ENCODE data around the gene PALLD.

PALLD gene

GRCh38 chr4:168472920-168473319 lies 23.9 kb upstream of the PALLD start:
- DNase-seq (ENCODE audit: low read depth): no peak
- TF ChIP-seq, protein P1, sequence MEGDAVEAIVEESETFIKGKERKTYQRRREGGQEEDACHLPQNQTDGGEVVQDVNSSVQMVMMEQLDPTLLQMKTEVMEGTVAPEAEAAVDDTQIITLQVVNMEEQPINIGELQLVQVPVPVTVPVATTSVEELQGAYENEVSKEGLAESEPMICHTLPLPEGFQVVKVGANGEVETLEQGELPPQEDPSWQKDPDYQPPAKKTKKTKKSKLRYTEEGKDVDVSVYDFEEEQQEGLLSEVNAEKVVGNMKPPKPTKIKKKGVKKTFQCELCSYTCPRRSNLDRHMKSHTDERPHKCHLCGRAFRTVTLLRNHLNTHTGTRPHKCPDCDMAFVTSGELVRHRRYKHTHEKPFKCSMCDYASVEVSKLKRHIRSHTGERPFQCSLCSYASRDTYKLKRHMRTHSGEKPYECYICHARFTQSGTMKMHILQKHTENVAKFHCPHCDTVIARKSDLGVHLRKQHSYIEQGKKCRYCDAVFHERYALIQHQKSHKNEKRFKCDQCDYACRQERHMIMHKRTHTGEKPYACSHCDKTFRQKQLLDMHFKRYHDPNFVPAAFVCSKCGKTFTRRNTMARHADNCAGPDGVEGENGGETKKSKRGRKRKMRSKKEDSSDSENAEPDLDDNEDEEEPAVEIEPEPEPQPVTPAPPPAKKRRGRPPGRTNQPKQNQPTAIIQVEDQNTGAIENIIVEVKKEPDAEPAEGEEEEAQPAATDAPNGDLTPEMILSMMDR (conservative IDR thresholded peaks at IDR 0.05; ENCODE audit: low read depth, low read length): no peak
- no peak overlapping the region for H3K4me3 ChIP-seq (ENCODE audit: low read length)

GRCh38 chr4:168474660-168475320 lies 22.1 kb upstream of the PALLD start:
- no peak overlapping the region for H3K4me3 ChIP-seq (ENCODE audit: low read length)
- DNase-seq (ENCODE audit: low read depth): no peak
- TF ChIP-seq, protein P1 (conservative IDR thresholded peaks at IDR 0.05; ENCODE audit: low read depth, low read length): no peak

GRCh38 chr4:168475745-168476144 lies 21.1 kb upstream of the PALLD start:
- no peak for DNase-seq (ENCODE audit: low read depth)
- H3K4me3 ChIP-seq (ENCODE audit: low read length): no peak overlapping the region
- TF ChIP-seq, protein P1 (conservative IDR thresholded peaks at IDR 0.05; ENCODE audit: low read depth, low read length): no peak

- H3K4me3 ChIP-seq (ENCODE audit: low read length): no peak overlapping the region
- TF ChIP-seq, protein P1 (conservative IDR thresholded peaks at IDR 0.05; ENCODE audit: low read depth, low read length): no peak
- no peak for DNase-seq (ENCODE audit: low read depth)
Measured at GRCh38 chr4:168478868-168479267, 18.0 kb upstream of the PALLD start.

DNA sequence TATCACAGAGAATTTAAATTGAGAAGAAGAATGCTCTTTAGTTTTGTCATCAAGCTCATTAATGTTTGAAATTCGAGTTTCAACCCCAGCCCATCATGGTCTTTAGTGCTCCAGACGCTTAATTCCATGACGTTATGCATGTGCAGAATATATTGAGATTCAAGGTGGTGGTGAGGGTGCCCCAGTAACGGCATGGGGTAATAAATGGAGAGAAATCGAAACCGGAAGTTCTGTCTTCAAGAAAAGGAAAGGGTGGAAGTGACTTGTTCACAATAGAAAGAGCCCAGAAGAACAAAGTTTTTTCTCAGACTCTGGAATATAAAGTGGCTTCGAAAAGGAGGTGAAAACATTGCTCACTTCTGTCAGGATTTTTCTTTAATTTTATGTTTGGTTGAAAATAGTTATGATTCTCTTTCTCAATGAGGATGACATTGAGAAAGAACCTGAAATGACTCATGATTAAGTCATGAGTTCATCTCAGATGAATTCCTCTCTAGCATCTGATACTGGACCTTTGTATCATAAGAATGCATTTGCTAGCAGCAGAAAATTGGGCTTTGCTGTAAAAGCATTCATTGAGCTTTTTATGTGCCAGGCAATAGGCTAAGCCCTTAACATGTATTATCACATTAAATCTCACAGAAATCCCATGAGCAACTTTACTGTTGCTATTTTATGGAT lies 15.8 kb upstream of the PALLD start:
- no peak for DNase-seq (ENCODE audit: low read depth)
- peak overlapping the region; percentile 53 for H3K4me3 ChIP-seq (ENCODE audit: low read length)
- TF ChIP-seq, protein P1 (conservative IDR thresholded peaks at IDR 0.05; ENCODE audit: low read depth, low read length): no peak

DNA sequence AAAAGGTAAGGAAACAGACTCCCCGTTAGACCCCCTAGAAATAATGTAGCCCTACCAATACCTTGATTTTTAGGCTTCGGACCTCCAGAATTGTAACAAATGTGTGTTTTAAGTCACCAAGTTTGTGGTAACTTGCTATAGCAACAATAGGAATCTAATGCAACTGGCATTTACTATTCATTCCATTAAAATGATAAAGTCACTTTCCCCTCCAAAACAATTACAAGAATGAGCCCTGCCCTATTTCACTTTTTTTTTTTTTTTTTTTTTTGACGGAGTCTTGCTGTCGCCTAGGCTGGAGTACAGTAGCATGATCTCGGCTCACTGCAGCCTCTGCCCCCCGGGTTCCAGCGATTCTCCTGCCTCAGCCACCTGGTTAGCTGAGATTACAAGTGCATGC lies 13.0 kb upstream of the PALLD start:
- TF ChIP-seq, protein P1 (conservative IDR thresholded peaks at IDR 0.05; ENCODE audit: low read depth, low read length): no peak

DNA sequence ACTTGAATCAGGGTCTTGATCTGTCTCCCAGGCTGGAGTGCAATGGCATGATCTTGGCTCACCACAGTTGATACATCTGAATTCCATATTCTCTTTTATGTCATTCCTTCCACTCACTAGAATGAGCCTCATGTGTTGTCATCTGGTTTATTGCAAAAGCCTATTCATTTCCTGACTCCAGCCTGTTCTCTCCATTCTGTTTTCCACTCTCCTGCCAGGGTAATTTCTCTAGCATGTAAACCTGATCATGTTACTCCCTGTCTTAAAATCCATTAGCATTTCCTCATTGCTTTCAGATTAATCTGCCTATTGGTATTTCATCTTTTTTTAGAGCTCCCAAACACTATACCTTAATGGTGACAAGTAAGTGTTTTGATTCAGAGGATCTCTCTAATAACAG lies 12.2 kb upstream of the PALLD start:
- no peak overlapping the region for H3K4me3 ChIP-seq (ENCODE audit: low read length)
- no peak for DNase-seq (ENCODE audit: low read depth)
- TF ChIP-seq, protein P1 (conservative IDR thresholded peaks at IDR 0.05; ENCODE audit: low read depth, low read length): no peak

More for the DNA sequence above, 13.0 kb upstream of the PALLD start:
- no peak overlapping the region for H3K4me3 ChIP-seq (ENCODE audit: low read length)
- DNase-seq (ENCODE audit: low read depth): no peak

All from retinal pigment epithelial cell (primary cell).